DND-41 (cell line): Measurements from ENCODE around the gene MBOAT7.

Experiments
- ATAC-seq: fragments of 200-7000 bp; cut with Tn5 transposase; 3 replicates; pipeline ENCODE4 v1.9.1; 2021; ENCODE audit warnings: low read depth; ENCODE audit not compliant: insufficient read depth
- DNase-seq: peaks from one replicate; pipeline ENCODE4 v3.0.0-alpha.2; 2020
- H2AFZ ChIP-seq: 2 replicates; pipeline ENCODE4 v1.6.0; 2012; ENCODE audit warnings: low read depth, low read length
- H3K27ac ChIP-seq: 2 replicates; pipeline ENCODE4 v1.5.1; 2012; ENCODE audit warnings: low read length, inconsistent platforms
- H3K27me3 ChIP-seq: fragments of 200-600 bp; sonication (generic); 2 replicates; pipeline ENCODE4 v1.6.0; 2012; ENCODE audit warnings: low read length, mild to moderate bottlenecking, inconsistent platforms; ENCODE audit not compliant: insufficient read depth, poor library complexity
- H3K36me3 ChIP-seq: 2 replicates; pipeline ENCODE4 v1.5.1; 2012; ENCODE audit warnings: low read length, inconsistent platforms; ENCODE audit not compliant: insufficient read depth
- H3K4me1 ChIP-seq: 2 replicates; pipeline ENCODE4 v1.5.1; 2012; ENCODE audit warnings: mild to moderate bottlenecking, low read length; ENCODE audit not compliant: insufficient read depth
- H3K4me2 ChIP-seq: 2 replicates; pipeline ENCODE4 v1.6.0; 2012; ENCODE audit warnings: mild to moderate bottlenecking, moderate library complexity, low read length, inconsistent platforms; ENCODE audit not compliant: insufficient read depth
- H3K4me3 ChIP-seq, 2 experiments: fragments of 200-600 bp in 1 of 2; shearing (Covaris generic) in 1 of 2; 2 replicates each; pipeline ENCODE4 v1.5.1; 2012 to 2016; ENCODE audit warnings: inconsistent platforms in 2 of 2, low read length in 2 of 2, mild to moderate bottlenecking in 2 of 2, low read depth in 1 of 2, moderate library complexity in 1 of 2
- H3K79me2 ChIP-seq: 2 replicates; pipeline ENCODE4 v1.6.0; 2012; ENCODE audit warnings: low read length, inconsistent platforms; ENCODE audit not compliant: insufficient read depth
- H3K9ac ChIP-seq: 2 replicates; pipeline ENCODE4 v1.6.0; 2012; ENCODE audit warnings: low read depth, mild to moderate bottlenecking, inconsistent platforms, low read length, moderate library complexity
- H3K9me3 ChIP-seq: 2 replicates; pipeline ENCODE4 v1.5.1; 2012; ENCODE audit warnings: low read length, moderate library complexity, mild to moderate bottlenecking, inconsistent platforms; ENCODE audit not compliant: insufficient read depth, severe bottlenecking
- H4K20me1 ChIP-seq: 2 replicates; pipeline ENCODE4 v1.6.0; 2012; ENCODE audit warnings: low read length; ENCODE audit not compliant: insufficient read depth
- EZH2 ChIP-seq: IDR thresholded peaks from 3 replicates; pipeline ENCODE4 v1.6.1; 2012; ENCODE audit warnings: borderline replicate concordance, low read depth, mild to moderate bottlenecking, moderate library complexity, low read length, inconsistent platforms; ENCODE audit not compliant: severe bottlenecking
- TF ChIP-seq, protein P1 (sequence below): IDR thresholded peaks from 2 replicates; pipeline ENCODE4 v1.5.1; 2012; ENCODE audit warnings: borderline replicate concordance, low read length, moderate library complexity, mild to moderate bottlenecking; ENCODE audit not compliant: poor library complexity, severe bottlenecking; ENCODE audit errors: extremely low read depth

MBOAT7 gene

DNA sequence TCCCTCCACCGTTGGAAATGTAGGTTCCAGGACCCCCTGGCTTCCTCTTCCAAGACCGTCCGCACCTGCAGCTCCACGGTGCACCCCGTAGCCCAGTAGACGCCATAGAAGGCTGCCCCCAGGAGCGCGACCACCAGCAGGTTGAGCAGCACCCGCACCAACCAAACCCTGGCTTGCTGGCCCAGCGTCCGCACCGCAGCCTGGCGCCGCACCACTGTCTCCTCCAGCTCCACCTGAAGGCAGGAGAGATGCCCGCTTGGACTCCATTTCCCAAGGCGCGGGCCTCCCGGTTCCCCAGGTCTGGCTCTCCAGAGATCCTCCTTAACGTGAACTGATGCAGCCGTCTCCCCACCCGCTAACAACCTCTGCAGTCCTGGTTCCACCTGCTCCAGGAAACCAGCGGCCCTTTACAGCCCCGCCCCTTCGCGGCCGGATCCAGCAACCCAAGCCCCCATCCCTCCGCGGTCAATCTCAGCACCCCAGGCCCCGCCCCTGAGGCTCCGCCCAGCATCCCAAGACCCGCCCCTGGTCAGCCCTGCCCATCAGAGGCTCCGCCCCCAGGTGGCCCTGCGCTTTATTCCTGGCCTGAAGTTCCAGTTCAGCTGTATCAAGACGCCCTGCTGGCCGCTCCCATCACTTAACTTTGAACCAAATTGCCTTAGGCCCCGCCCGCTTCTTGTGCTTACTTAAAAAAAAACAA, 24.9 kb downstream of the MBOAT7 start:
- no peaks in the 10 kb centered on the region for H3K36me3 ChIP-seq
- H3K27me3 ChIP-seq, result no peaks in the 10 kb centered on the region
- DNase-seq (no peak), ATAC-seq (no peak)
- H3K9me3 ChIP-seq, result no peaks in the 10 kb centered on the region
- H3K4me1 ChIP-seq, result peaks cover 43% of the 10 kb centered on the region
- no peak overlapping the region for H3K4me3 ChIP-seq
- H3K4me2 ChIP-seq, result no peak overlapping the region
- no peak overlapping the region for H3K9ac ChIP-seq
- peaks cover 18% of the 10 kb centered on the region for H3K79me2 ChIP-seq
- TF ChIP-seq, protein P1, sequence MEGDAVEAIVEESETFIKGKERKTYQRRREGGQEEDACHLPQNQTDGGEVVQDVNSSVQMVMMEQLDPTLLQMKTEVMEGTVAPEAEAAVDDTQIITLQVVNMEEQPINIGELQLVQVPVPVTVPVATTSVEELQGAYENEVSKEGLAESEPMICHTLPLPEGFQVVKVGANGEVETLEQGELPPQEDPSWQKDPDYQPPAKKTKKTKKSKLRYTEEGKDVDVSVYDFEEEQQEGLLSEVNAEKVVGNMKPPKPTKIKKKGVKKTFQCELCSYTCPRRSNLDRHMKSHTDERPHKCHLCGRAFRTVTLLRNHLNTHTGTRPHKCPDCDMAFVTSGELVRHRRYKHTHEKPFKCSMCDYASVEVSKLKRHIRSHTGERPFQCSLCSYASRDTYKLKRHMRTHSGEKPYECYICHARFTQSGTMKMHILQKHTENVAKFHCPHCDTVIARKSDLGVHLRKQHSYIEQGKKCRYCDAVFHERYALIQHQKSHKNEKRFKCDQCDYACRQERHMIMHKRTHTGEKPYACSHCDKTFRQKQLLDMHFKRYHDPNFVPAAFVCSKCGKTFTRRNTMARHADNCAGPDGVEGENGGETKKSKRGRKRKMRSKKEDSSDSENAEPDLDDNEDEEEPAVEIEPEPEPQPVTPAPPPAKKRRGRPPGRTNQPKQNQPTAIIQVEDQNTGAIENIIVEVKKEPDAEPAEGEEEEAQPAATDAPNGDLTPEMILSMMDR, result no peak
- no peak for TF ChIP-seq EZH2
- H3K27ac ChIP-seq, result no peak overlapping the region
- H4K20me1 ChIP-seq, result peaks cover 5% of the 10 kb centered on the region
- H2AFZ ChIP-seq, result no peak overlapping the region

DNA sequence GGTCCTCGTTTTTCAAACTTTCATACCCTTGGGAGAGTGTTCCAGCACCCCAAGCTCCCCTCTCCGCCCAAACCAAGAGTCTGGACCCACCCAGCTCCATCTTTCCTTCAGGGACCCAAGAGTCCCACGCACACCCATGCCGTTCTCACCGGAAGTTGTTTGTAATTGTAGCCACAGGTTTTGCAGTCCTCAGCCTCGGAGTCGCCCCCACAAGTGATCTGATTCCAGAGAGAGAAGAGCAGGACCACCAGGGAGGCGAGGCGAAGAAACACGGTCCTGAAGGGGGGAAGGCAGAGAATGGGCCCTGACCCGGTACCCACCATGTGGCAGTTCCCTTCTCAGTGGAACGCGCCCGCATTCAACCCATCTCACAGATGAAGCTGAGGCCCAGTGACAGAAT, 26.5 kb downstream of the MBOAT7 start:
- ATAC-seq, result no peak
- H3K36me3 ChIP-seq, result peaks cover 6% of the 10 kb centered on the region
- no peaks in the 10 kb centered on the region for H3K27me3 ChIP-seq
- H3K4me2 ChIP-seq, result peak overlapping the region; percentile 100
- H2AFZ ChIP-seq, result peak overlapping the region; percentile 90
- peak overlapping the region; percentile 23 to 88; a peak in 3 of 4 replicates for H3K4me3 ChIP-seq
- H3K9me3 ChIP-seq, result no peaks in the 10 kb centered on the region
- TF ChIP-seq, protein P1, result no peak
- no peak for TF ChIP-seq EZH2
- H3K27ac ChIP-seq, result peak overlapping the region; percentile 82
- peak; percentile 33 for DNase-seq
- peaks cover 18% of the 10 kb centered on the region for H4K20me1 ChIP-seq
- H3K79me2 ChIP-seq, result peaks cover 32% of the 10 kb centered on the region
- peaks cover 51% of the 10 kb centered on the region for H3K4me1 ChIP-seq
- peak overlapping the region; percentile 59 for H3K9ac ChIP-seq

DNA sequence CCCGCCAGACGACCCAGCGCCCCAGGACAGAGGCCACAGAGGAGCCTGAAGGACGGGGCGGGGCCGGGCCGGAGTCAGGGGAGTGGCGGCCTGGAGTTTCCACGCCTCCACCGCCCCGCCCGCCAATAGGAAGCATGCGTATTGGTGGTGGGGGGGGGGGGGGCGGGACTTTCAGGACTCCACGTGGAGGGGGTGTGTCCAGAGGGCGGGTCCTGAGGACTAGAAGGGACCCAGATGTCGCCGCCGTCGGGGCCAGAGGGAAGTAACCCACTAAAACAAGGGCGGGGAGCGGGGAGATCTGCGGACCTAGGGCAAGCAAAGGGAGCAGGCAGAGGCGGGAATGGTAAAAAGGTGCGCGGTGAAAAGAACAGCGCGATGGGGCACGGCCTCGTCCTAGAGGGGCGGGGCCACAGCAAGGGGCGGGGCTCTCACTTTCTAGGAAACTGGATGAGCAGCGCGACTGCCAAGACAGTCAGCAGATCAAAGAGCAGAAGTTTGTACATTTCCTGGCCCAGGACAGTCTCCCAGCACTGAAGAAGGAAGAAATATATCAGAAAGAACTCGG, 27.1 kb downstream of the MBOAT7 start:
- no peaks in the 10 kb centered on the region for H3K9me3 ChIP-seq
- peaks cover 12% of the 10 kb centered on the region for H3K36me3 ChIP-seq
- no peaks in the 10 kb centered on the region for H3K27me3 ChIP-seq
- ATAC-seq (peak; percentile 29), DNase-seq (peak; percentile 88)
- H3K79me2 ChIP-seq, result peaks cover 35% of the 10 kb centered on the region
- peaks cover 19% of the 10 kb centered on the region for H4K20me1 ChIP-seq
- H3K4me2 ChIP-seq, result peak overlapping the region; percentile 100
- peak overlapping the region; percentile 82 for H3K27ac ChIP-seq
- peak overlapping the region; percentile 23 to 88; a peak in 3 of 4 replicates for H3K4me3 ChIP-seq
- peak overlapping the region; percentile 90 for H2AFZ ChIP-seq
- H3K4me1 ChIP-seq, result peaks cover 57% of the 10 kb centered on the region
- H3K9ac ChIP-seq, result peak overlapping the region; percentile 59
- TF ChIP-seq, protein P1, result no peak
- TF ChIP-seq EZH2, result no peak
